Panc1 (cell line): Measurements from ENCODE around the gene PRSS27. TPM values are rescaled to one million over a fixed set of nuclear protein-coding genes. Genes with fewer than 3 reads are reported as not detected.

Experiments
- ATAC-seq: fragments of 200-7000 bp; cut with Tn5 transposase; 2 replicates; pipeline ENCODE4 v1.9.1; 2020; ENCODE audit warnings: mild to moderate bottlenecking, moderate library complexity
- Bru-seq: library from RNA; stranded (reverse); fragments of 400-500 nt; gene quantifications from one replicate; lab custom pipeline; 2021; lab: Mats Ljungman, UMichigan
- BruChase-seq, 2 experiments: library from RNA; stranded (reverse); fragments of 400-500 nt; gene quantifications; one replicate each; lab custom pipeline; 2021; lab: Mats Ljungman, UMichigan
- BruUV-seq: library from RNA; stranded (reverse); fragments of 400-500 nt; replicated peaks from 2 replicates; lab custom pipeline; 2021; lab: Mats Ljungman, UMichigan
- CTCF ChIA-PET: fragments of 300-600 bp; sonication (Branson Sonifier 250); formaldehyde crosslinking; loops from one replicate; lab custom pipeline; 2022; ENCODE audit warnings: antibody characterized with exemption; lab: Charles Lee
- POLR2A ChIA-PET: fragments of 300-600 bp; sonication (Branson Sonifier 250); formaldehyde crosslinking; loops from one replicate; lab custom pipeline; 2022; ENCODE audit warnings: antibody characterized with exemption; lab: Charles Lee
- DNase-seq: peaks from one replicate; pipeline ENCODE4 v3.0.0-alpha.2; 2010; ENCODE audit warnings: low read depth, low spot score
- H3K27ac ChIP-seq: 2 replicates; pipeline ENCODE4 v1.5.1; 2011; ENCODE audit warnings: mild to moderate bottlenecking, low read length, inconsistent platforms
- H3K27me3 ChIP-seq: fragments of 200-500 bp; sonication (Bioruptor generic); 2 replicates; pipeline ENCODE4 v1.6.0; 2014; ENCODE audit warnings: low read length, inconsistent platforms; ENCODE audit not compliant: control insufficient read depth, insufficient read depth
- H3K36me3 ChIP-seq: fragments of 200-500 bp; sonication (Bioruptor generic); 2 replicates; pipeline ENCODE4 v1.5.1; 2014; ENCODE audit warnings: inconsistent platforms, mild to moderate bottlenecking, low read length, moderate library complexity; ENCODE audit not compliant: control insufficient read depth, insufficient read depth
- H3K4me1 ChIP-seq: 2 replicates; pipeline ENCODE4 v1.5.1; 2011; ENCODE audit warnings: inconsistent platforms, mild to moderate bottlenecking, low read length, moderate library complexity; ENCODE audit not compliant: control insufficient read depth, insufficient read depth
- H3K4me3 ChIP-seq, 2 experiments: 2 replicates each; pipeline ENCODE4 v1.5.1; 2011 to 2012; ENCODE audit warnings: low read depth in 2 of 2, low read length in 2 of 2, mild to moderate bottlenecking in 2 of 2, inconsistent platforms in 1 of 2, moderate library complexity in 1 of 2
- H3K9me3 ChIP-seq: fragments of 200-500 bp; sonication (Bioruptor generic); 2 replicates; pipeline ENCODE4 v1.5.1; 2014; ENCODE audit warnings: low read depth, mild to moderate bottlenecking, inconsistent platforms, low read length, moderate library complexity; ENCODE audit not compliant: control insufficient read depth, insufficient read depth
- POLR2AphosphoS5 ChIP-seq: IDR thresholded peaks from 2 replicates; pipeline ENCODE4 v1.6.1; 2012; ENCODE audit warnings: mild to moderate bottlenecking, low read depth, low read length, moderate library complexity
- REST ChIP-seq, 2 experiments: IDR thresholded peaks; 2 replicates each; pipeline ENCODE4 v1.6.1; 2011 to 2012; ENCODE audit warnings: low read depth in 2 of 2, control low read depth in 1 of 2, low read length in 1 of 2, mild to moderate bottlenecking in 1 of 2, moderate library complexity in 1 of 2; ENCODE audit not compliant: insufficient read depth in 1 of 2
- SIN3A ChIP-seq: IDR thresholded peaks from 2 replicates; pipeline ENCODE4 v1.6.1; 2012; ENCODE audit warnings: low read depth, mild to moderate bottlenecking, low read length, moderate library complexity, borderline replicate concordance; ENCODE audit not compliant: insufficient read depth
- TCF7L2 ChIP-seq: IDR thresholded peaks from 2 replicates; pipeline ENCODE4 v1.6.1; 2011; ENCODE audit warnings: mild to moderate bottlenecking, low read depth, low read length, inconsistent platforms
- in situ Hi-C: cut with HindIII; loops from 2 replicates; pipeline ENCODE4 v1.10.0; 2016; ENCODE audit warnings: low sequenced_read_pairs, low pct_unique_long_range_greater_than_20kb
- intact Hi-C: fragments of 100-400 bp; cut with micrococcal nuclease; formaldehyde crosslinking; loops from one replicate; pipeline ENCODE4 v1.10.0; 2022; ENCODE audit not compliant: unreplicated experiment
- long read RNA-seq: library from polyadenylated mRNA; unstranded; transcript quantifications from one replicate; pipeline ENCODE4 v2.0.0, GENCODE V29; 2021; ENCODE audit not compliant: unreplicated experiment
- polyA plus RNA-seq: library from polyadenylated mRNA; unstranded; fragments of >200 nt; gene quantifications from one replicate; pipeline ENCODE4 v1.2.1, GENCODE V29; 2012; ENCODE audit warnings: missing spikeins; ENCODE audit not compliant: insufficient read length
- total RNA-seq: library from RNA; stranded (reverse); gene quantifications from one replicate; pipeline ENCODE4 v1.2.1, GENCODE V29; 2021; ENCODE audit not compliant: unreplicated experiment
- TF ChIP-seq, protein P1 (sequence below): fragments of 450-650 bp; IDR thresholded peaks from 2 replicates; pipeline ENCODE4 v1.5.1; 2017; ENCODE audit warnings: mild to moderate bottlenecking

Gene PRSS27
- total RNA-seq (3.3 TPM), Bru-seq, nascent RNA (percentile 47 among the genes with signal in this experiment), BruChase-seq, experiment 1, labeled RNA remaining after a 2-hour chase (percentile 46 among the genes with signal in this experiment), BruChase-seq, experiment 2, labeled RNA remaining after a 6-hour chase (percentile 43 among the genes with signal in this experiment)
- 7.8 TPM for polyA plus RNA-seq
- long read RNA-seq, partial matches to known transcripts, result 0 of 3 reads
- long read RNA-seq, other reads (novel, unspliced or antisense), result 1 of 3 reads

DNA sequence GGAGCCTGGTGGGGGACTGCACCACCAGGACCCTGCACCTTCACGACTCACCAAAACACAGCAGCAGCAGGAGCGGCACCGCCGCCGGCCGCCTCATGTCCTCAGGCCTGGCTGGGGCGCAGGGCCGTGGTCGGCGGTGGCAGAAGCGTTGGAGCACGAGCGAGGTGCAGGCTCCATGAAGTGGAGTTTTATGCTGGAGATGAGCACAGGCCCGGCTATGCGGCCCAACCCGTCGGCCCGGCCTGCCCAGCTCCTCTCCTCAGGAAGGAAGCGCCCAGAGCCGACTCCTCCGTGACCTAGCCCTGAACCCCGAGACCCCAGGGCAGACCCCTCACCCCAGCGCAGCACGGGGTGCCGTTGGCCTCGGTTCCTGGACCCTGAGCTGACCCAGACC, at the start of gene PRSS27:
Gene PRSS27 (minus strand): TSS at position 161 of the 394 bp plus-strand sequence. CDS start 64 bp downstream, at position 97.
- BruUV-seq, result no TSS peak
- intact Hi-C loops, result no loop called here
- H3K36me3 ChIP-seq, result no peaks in the 10 kb centered on the region
- no peak for DNase-seq
- H3K9me3 ChIP-seq, result no peaks in the 10 kb centered on the region
- no peak; the same call in 1 of the 2 replicates for ATAC-seq
- no peaks in the 10 kb centered on the region for H3K27me3 ChIP-seq
- H3K27ac ChIP-seq, result peak within 1 kb of the TSS; percentile 82
- in situ Hi-C loops, result no loop called here
- POLR2A ChIA-PET, result no interaction called here
- TF ChIP-seq REST (IDR thresholded peaks at IDR 0.05; ENCODE audit: insufficient read depth in 1 of 2, low read depth in 2 of 2, low read length in 1 of 2) (no peak), SIN3A (no peak)
- peak within 1 kb of the TSS; percentile 52 to 57 for H3K4me3 ChIP-seq
- CTCF ChIA-PET, result interaction anchor here (0.6 kb wide), 1 partner anchor 440 kb away, joined by 7 read pairs; no protein-coding TSS in a partner anchor
- peaks cover 21% of the 10 kb centered on the region for H3K4me1 ChIP-seq

DNA sequence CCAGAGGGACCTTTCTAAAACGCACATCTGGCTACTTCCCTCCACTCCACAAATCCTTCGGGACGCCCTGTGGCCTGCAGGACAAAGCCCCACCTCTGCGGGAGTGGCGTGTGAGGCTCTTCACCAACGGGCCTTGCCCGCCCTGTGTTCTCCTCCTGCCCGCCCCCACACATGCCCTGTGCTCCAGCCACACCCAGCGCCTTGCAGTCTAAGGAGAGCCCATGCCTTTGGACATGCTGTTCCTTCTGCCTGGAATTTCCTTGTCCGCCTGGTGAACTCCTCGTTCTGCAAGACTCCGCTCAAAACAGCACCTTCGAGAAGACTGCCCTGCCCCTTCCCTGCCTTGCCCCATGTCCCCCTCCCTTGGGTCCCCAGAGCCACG, 49.6 kb upstream of the PRSS27 start:
- Histone ChIP-seq H3K9me3 (no peaks in the 10 kb centered on the region), H3K27me3 (no peaks in the 10 kb centered on the region), H3K27ac (peak overlapping the region; percentile 98), H3K4me1 (peaks cover 77% of the 10 kb centered on the region), H3K36me3 (peaks cover 8% of the 10 kb centered on the region), H3K4me3 (no peak overlapping the region)
- CTCF ChIA-PET, result interaction anchor here (0.6 kb wide), 1 partner anchor 149 kb away, joined by 3 read pairs; no protein-coding TSS in a partner anchor
- intact Hi-C loops, result loop anchor here (5.0 kb wide), 1 partner anchor 68 kb away; no protein-coding TSS in a partner anchor
- no TSS peak for BruUV-seq
- in situ Hi-C loops, result no loop called here
- ATAC-seq, result peak; percentile 63
- no peak for DNase-seq
- TF ChIP-seq, protein P1, sequence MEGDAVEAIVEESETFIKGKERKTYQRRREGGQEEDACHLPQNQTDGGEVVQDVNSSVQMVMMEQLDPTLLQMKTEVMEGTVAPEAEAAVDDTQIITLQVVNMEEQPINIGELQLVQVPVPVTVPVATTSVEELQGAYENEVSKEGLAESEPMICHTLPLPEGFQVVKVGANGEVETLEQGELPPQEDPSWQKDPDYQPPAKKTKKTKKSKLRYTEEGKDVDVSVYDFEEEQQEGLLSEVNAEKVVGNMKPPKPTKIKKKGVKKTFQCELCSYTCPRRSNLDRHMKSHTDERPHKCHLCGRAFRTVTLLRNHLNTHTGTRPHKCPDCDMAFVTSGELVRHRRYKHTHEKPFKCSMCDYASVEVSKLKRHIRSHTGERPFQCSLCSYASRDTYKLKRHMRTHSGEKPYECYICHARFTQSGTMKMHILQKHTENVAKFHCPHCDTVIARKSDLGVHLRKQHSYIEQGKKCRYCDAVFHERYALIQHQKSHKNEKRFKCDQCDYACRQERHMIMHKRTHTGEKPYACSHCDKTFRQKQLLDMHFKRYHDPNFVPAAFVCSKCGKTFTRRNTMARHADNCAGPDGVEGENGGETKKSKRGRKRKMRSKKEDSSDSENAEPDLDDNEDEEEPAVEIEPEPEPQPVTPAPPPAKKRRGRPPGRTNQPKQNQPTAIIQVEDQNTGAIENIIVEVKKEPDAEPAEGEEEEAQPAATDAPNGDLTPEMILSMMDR, result no peak
- no peak for TF ChIP-seq REST (IDR thresholded peaks at IDR 0.05; ENCODE audit: insufficient read depth in 1 of 2, low read depth in 2 of 2, low read length in 1 of 2)
- TF ChIP-seq POLR2AphosphoS5, result no peak; the same call in none of the 2 replicates
- no peak for TF ChIP-seq TCF7L2
- no peak for TF ChIP-seq SIN3A
- POLR2A ChIA-PET, result no interaction called here
